Central memory CD4-positive, alpha-beta T cell (primary cell): ENCODE data around the gene OR2W1.

Source experiments
- DNase-seq: peaks from one replicate; pipeline ENCODE4 v3.0.0; 2022

The OR2W1 gene

DNA sequence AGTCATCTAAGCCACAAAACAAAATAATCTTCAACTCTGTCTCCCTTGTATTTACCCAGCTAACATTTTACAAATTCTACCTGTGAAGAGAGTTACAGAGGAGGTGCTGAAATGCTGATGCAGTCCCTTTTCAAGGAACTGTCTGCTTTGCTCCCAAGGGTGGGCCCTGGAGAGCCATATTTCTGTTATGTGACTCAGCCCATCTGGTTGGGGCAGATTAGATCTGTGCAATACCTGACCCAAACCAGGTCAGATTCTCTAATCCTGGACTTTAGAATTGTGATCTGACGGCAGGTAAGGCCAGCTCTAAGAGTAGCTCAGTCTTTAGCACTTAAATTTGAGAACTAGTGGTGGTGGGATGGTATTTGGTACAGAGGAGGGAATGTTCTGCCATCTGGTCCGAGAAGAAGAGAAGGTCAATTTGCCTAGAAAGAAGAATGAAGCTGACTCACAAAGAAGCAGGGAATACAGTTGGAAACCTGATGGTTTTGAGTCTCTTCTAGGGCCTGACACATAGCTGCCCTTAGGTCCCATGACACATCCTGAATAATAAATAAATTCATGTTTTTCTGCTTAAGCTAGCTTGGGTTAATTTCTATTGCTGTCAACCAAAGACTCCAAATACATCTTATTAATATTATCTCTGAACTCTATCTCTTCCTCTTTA lies 48.0 kb downstream of the OR2W1 start:
- no peak for DNase-seq

DNA sequence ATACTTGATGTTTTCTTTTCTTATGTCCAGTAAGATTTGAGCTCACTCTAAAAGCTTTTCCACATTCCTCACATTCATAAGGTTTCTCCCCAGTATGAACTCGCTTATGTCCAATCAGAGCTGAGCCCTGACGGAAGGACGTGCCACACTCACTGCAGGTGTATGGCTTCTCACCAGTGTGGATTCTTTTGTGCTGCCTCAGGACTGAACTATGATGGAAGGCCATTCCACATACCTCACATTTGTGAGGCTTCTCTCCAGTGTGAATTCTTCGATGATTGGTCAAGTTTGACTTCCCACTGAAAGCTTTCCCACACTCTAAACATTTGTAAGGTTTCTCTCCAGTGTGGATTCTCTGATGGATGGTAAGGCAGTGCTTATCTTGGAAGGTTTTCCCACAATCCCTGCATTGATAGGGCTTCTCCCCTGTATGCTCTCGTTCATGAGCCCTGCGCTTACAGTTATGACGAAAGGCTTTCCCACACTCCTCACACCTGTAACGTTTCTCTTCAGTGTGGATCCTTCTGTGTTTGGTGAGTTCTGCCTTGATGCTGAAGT lies 49.8 kb downstream of the OR2W1 start:
- DNase-seq, result no peak
